K562 (cell line): ENCODE data around the gene POLDIP3. TPM values are rescaled to one million over a fixed set of nuclear protein-coding genes. Genes with fewer than 3 reads are reported as not detected.
A peak's percentile ranks its signal among the peaks of the same experiment; 100 is the strongest.

Source experiments
- BDP1 ChIP-seq: IDR thresholded peaks from 3 replicates; pipeline ENCODE4 v1.6.1; 2011; ENCODE audit not compliant: insufficient read length, insufficient read depth
- CBFA2T2 ChIP-seq: fragments of 450-650 bp; conservative IDR thresholded peaks from 2 replicates; pipeline ENCODE4 v1.6.1; 2017; ENCODE audit warnings: mild to moderate bottlenecking
- GABPA ChIP-seq: fragments of 200-800 bp; sonication (Bioruptor generic); conservative IDR thresholded peaks from 2 replicates; pipeline ENCODE4 v1.6.1; 2016; ENCODE audit warnings: low read depth, missing genetic modification characterization, missing compliant biosample characterization
- HDAC1 ChIP-seq, 2 experiments: fragments of 450-650 bp; IDR thresholded peaks; 2 replicates each; pipeline ENCODE4 v1.6.1; 2016 to 2017; ENCODE audit warnings: inconsistent platforms in 1 of 2, mild to moderate bottlenecking in 1 of 2, moderate library complexity in 1 of 2
- HLTF ChIP-seq: fragments of 450-650 bp; IDR thresholded peaks from 2 replicates; pipeline ENCODE4 v1.6.1; 2016
- ILK ChIP-seq: fragments of 450-650 bp; IDR thresholded peaks from 2 replicates; pipeline ENCODE4 v1.6.1; 2016; ENCODE audit warnings: missing genetic modification characterization, low read depth, mild to moderate bottlenecking, missing compliant biosample characterization, moderate library complexity, borderline replicate concordance
- IRF1 ChIP-seq: sonication (generic); formaldehyde crosslinking; IDR thresholded peaks from 2 replicates; pipeline ENCODE4 v1.8.0; 2022; ENCODE audit warnings: missing genetic modification reagents, mild to moderate bottlenecking, borderline replicate concordance
- KHSRP ChIP-seq: fragments of 450-650 bp; IDR thresholded peaks from 2 replicates; pipeline ENCODE4 v1.6.1; 2017
- OTX1 ChIP-seq: fragments of 450-650 bp; formaldehyde crosslinking; IDR thresholded peaks from 2 replicates; pipeline ENCODE4 v1.4.0; 2022; ENCODE audit warnings: mild to moderate bottlenecking
- POLR2B ChIP-seq: fragments of 450-650 bp; IDR thresholded peaks from 2 replicates; pipeline ENCODE4 v1.6.1; 2018; ENCODE audit warnings: low read depth; ENCODE audit not compliant: partially characterized antibody
- RAD21 ChIP-seq, 2 experiments: fragments of 250-450 bp in 1 of 2; fragments of 450-650 bp in 1 of 2; sonication (Bioruptor Pico) in 1 of 2; formaldehyde crosslinking in 1 of 2; IDR thresholded peaks in 1 of 2; conservative IDR thresholded peaks in 1 of 2; 2 replicates each; pipeline versions ENCODE4 v1.4.0 to v1.8.0; 2020 to 2022; ENCODE audit warnings: mild to moderate bottlenecking in 2 of 2, moderate library complexity in 1 of 2
- RAD51 ChIP-seq: fragments of 450-650 bp; IDR thresholded peaks from 2 replicates; pipeline ENCODE4 v1.7.1; 2016; ENCODE audit warnings: low read depth, mild to moderate bottlenecking, borderline replicate concordance
- RBM25 ChIP-seq: fragments of 200-400 bp; formaldehyde crosslinking; IDR thresholded peaks from 2 replicates; pipeline ENCODE4 v1.6.1; 2018; ENCODE audit warnings: low read length, low read depth, moderate library complexity; ENCODE audit not compliant: severe bottlenecking
- RFX7 ChIP-seq: fragments of 250-450 bp; sonication (Bioruptor Pico); IDR thresholded peaks from 2 replicates; pipeline ENCODE4 v1.5.1; 2021; ENCODE audit warnings: mild to moderate bottlenecking
- SETDB1 ChIP-seq: IDR thresholded peaks from one replicate; pipeline ENCODE4 v1.6.1; 2012; ENCODE audit warnings: low read length, control low read depth, inconsistent platforms
- SIRT6 ChIP-seq: IDR thresholded peaks from one replicate; pipeline ENCODE4 v1.6.1; 2012; ENCODE audit warnings: low read depth, mild to moderate bottlenecking, control low read depth, inconsistent platforms, low read length, moderate library complexity
- TCF3 ChIP-seq: sonication (generic); formaldehyde crosslinking; IDR thresholded peaks from 2 replicates; pipeline ENCODE4 v1.4.0; 2020; ENCODE audit warnings: mild to moderate bottlenecking, missing genetic modification reagents
- TEAD2 ChIP-seq: fragments of 450-650 bp; IDR thresholded peaks from 2 replicates; pipeline ENCODE4 v1.6.1; 2016; ENCODE audit warnings: missing genetic modification characterization, control low read depth, missing compliant biosample characterization
- ZBTB1 ChIP-seq: sonication (generic); formaldehyde crosslinking; IDR thresholded peaks from 2 replicates; pipeline ENCODE4 v1.8.1; 2023; ENCODE audit warnings: missing genetic modification reagents, low read depth, mild to moderate bottlenecking, borderline replicate concordance
- ZBTB43 ChIP-seq: sonication (generic); formaldehyde crosslinking; IDR thresholded peaks from 2 replicates; pipeline ENCODE4 v1.8.0; 2023; ENCODE audit warnings: mild to moderate bottlenecking, missing genetic modification reagents
- ZKSCAN8 ChIP-seq: fragments of 200-800 bp; sonication (Bioruptor generic); IDR thresholded peaks from 2 replicates; pipeline ENCODE4 v1.6.1; 2016; ENCODE audit warnings: missing genetic modification characterization, missing compliant biosample characterization
- ZNF174 ChIP-seq: fragments of 250-450 bp; sonication (Bioruptor Pico); IDR thresholded peaks from 2 replicates; pipeline ENCODE4 v1.4.0; 2020; ENCODE audit warnings: mild to moderate bottlenecking
- ZNF76 ChIP-seq: fragments of 250-450 bp; sonication (Bioruptor Pico); IDR thresholded peaks from 2 replicates; pipeline ENCODE4 v1.4.0; 2020; ENCODE audit warnings: mild to moderate bottlenecking, moderate library complexity, borderline replicate concordance
- polyA plus RNA-seq, 8 experiments: library from polyadenylated mRNA; depleted of rRNA in 4 of 8; stranded (reverse) in 5 of 8; unstranded in 3 of 8; fragments of >200 nt; fragmentation: Nextera tagmentation in 2 of 8; fragmentation: Illumina TruSeq in 1 of 8; extraction: Ambion mirVana in 2 of 8; extraction: Trizol in 1 of 8; gene quantifications; 2 replicates each; pipeline versions ENCODE4 v1.2.1 to v1.2.3, GENCODE V29; 2011 to 2014; ENCODE audit warnings: inconsistent platforms in 1 of 8, missing spikeins in 1 of 8
- total RNA-seq, 7 experiments: library from RNA; depleted of rRNA in 6 of 7; stranded (reverse); fragments of >200 nt in 6 of 7; fragmentation: Illumina TruSeq in 2 of 7; extraction: Trizol in 2 of 7; gene quantifications; 2 replicates each; pipeline versions ENCODE4 v1.2.1 to v1.2.3, GENCODE V29; 2011 to 2021; ENCODE audit warnings: low replicate concordance in 1 of 7
- TF ChIP-seq, protein P1 (sequence below): fragments of 250-450 bp; sonication (Bioruptor Pico); IDR thresholded peaks from 2 replicates; pipeline ENCODE4 v1.8.0; 2021; ENCODE audit warnings: moderate library complexity, mild to moderate bottlenecking, inconsistent platforms
- TF ChIP-seq, protein P2 (sequence below): fragments of 450-650 bp; IDR thresholded peaks from 2 replicates; pipeline ENCODE4 v1.7.0; 2016; ENCODE audit warnings: borderline replicate concordance

Gene POLDIP3
- total and polyA plus RNA-seq, 9 of the 15 experiments (the other 6 are each of a cell fraction or from before 2014, with no cell fraction given): 14.3 to 53.0 (median 26.3) TPM

GRCh38 chr22:42615092-42615859, 593 bp upstream of the POLDIP3 start (continued):
- peak; percentile 70; the same call in 1 of the 2 replicates for TF ChIP-seq KHSRP
- TF ChIP-seq ZKSCAN8 (CRISPR knock-in tag): no peak
- peak; percentile 93 for TF ChIP-seq GABPA (tag)
- TF ChIP-seq HDAC1 (IDR thresholded peaks at IDR 0.05): peak; percentile 32 to 56; a peak in 2 of 4 replicates
- peak; percentile 42; the same call in 1 of the 2 replicates for TF ChIP-seq CBFA2T2
- no peak for TF ChIP-seq SETDB1
- no peak; a peak in 2 of 4 replicates for TF ChIP-seq RAD21 (CRISPR knock-in tag; conservative IDR thresholded peaks at IDR 0.05 in 1 of 2, IDR thresholded peaks at IDR 0.05 in 1 of 2)
- TF ChIP-seq ZBTB43 (CRISPR knock-in tag): peak; percentile 92; the same call in 1 of the 2 replicates
- TF ChIP-seq ZNF76: no peak
- peak; percentile 30; the same call in 1 of the 2 replicates for TF ChIP-seq TEAD2
- no peak for TF ChIP-seq BDP1
- peak; percentile 99 for TF ChIP-seq OTX1 (CRISPR knock-in tag)
- peak; percentile 92 for TF ChIP-seq RFX7 (CRISPR knock-in tag)
- peak; percentile 86 for TF ChIP-seq ZBTB1 (CRISPR knock-in tag)
- peak; percentile 85; the same call in 1 of the 2 replicates for TF ChIP-seq HLTF
- TF ChIP-seq POLR2B: peak; percentile 100
- TF ChIP-seq RAD51: no peak
- TF ChIP-seq IRF1 (CRISPR knock-in tag): peak; percentile 87; the same call in 1 of the 2 replicates
- no peak for TF ChIP-seq ZNF174
- TF ChIP-seq, protein P1, sequence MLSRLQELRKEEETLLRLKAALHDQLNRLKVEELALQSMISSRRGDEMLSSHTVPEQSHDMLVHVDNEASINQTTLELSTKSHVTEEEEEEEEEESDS (CRISPR knock-in tag): peak; percentile 95
- TF ChIP-seq RBM25: no peak
- TF ChIP-seq, protein P2, sequence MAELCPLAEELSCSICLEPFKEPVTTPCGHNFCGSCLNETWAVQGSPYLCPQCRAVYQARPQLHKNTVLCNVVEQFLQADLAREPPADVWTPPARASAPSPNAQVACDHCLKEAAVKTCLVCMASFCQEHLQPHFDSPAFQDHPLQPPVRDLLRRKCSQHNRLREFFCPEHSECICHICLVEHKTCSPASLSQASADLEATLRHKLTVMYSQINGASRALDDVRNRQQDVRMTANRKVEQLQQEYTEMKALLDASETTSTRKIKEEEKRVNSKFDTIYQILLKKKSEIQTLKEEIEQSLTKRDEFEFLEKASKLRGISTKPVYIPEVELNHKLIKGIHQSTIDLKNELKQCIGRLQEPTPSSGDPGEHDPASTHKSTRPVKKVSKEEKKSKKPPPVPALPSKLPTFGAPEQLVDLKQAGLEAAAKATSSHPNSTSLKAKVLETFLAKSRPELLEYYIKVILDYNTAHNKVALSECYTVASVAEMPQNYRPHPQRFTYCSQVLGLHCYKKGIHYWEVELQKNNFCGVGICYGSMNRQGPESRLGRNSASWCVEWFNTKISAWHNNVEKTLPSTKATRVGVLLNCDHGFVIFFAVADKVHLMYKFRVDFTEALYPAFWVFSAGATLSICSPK: no peak
- no peak for TF ChIP-seq ILK (tag)
- TF ChIP-seq TCF3 (CRISPR knock-in tag): peak; percentile 39; the same call in 1 of the 2 replicates
- TF ChIP-seq SIRT6: no peak
